Measurements from ENCODE around the gene ZNF70.

GRCh38 chr22:23769321-23769965, 18.5 kb upstream of the ZNF70 start:
- TF ChIP-seq, protein P1, sequence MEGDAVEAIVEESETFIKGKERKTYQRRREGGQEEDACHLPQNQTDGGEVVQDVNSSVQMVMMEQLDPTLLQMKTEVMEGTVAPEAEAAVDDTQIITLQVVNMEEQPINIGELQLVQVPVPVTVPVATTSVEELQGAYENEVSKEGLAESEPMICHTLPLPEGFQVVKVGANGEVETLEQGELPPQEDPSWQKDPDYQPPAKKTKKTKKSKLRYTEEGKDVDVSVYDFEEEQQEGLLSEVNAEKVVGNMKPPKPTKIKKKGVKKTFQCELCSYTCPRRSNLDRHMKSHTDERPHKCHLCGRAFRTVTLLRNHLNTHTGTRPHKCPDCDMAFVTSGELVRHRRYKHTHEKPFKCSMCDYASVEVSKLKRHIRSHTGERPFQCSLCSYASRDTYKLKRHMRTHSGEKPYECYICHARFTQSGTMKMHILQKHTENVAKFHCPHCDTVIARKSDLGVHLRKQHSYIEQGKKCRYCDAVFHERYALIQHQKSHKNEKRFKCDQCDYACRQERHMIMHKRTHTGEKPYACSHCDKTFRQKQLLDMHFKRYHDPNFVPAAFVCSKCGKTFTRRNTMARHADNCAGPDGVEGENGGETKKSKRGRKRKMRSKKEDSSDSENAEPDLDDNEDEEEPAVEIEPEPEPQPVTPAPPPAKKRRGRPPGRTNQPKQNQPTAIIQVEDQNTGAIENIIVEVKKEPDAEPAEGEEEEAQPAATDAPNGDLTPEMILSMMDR (IDR thresholded peaks at IDR 0.05; ENCODE audit: low read length): no peak
- TF ChIP-seq EZH2phosphoT487 (IDR thresholded peaks at IDR 0.05; ENCODE audit: low read length) (no peak), EZH2 (optimal IDR thresholded peaks at IDR 0.05; ENCODE audit: low read depth, low read length) (no peak)
